GM12878 (cell line): ENCODE measurements around the gene OSM. TPM values are rescaled to one million over a fixed set of nuclear protein-coding genes. Genes with fewer than 3 reads are reported as not detected.

Experiments used
- ATAC-seq: fragments of 200-7000 bp; cut with Tn5 transposase; 3 replicates; pipeline ENCODE4 v1.9.1; 2020; ENCODE audit warnings: mild to moderate bottlenecking, moderate library complexity
- BruUV-seq: library from RNA; stranded (reverse); fragments of 400-500 nt; replicated peaks from 2 replicates; lab custom pipeline; 2021; lab: Mats Ljungman, UMichigan
- CTCF ChIA-PET: fragments of 300-600 bp; sonication (Branson Sonifier 250); formaldehyde crosslinking; extraction: SDS; loops from one replicate; lab custom pipeline; 2021; ENCODE audit warnings: inconsistent platforms; lab: Yijun Ruan, JAX
- POLR2A ChIA-PET: fragments of 350-600 bp; formaldehyde crosslinking; extraction: SDS; loops from one replicate; lab custom pipeline; 2021; ENCODE audit warnings: inconsistent platforms; lab: Charles Lee
- RAD21 ChIA-PET: fragments of 300-600 bp; sonication (Branson Sonifier 250); formaldehyde crosslinking; loops from one replicate; lab custom pipeline; 2023; ENCODE audit warnings: antibody characterized with exemption; ENCODE audit not compliant: unreplicated experiment; lab: Charles Lee
- SMC1A ChIA-PET: fragments of 300-600 bp; sonication (Branson Sonifier 250); formaldehyde crosslinking; loops from one replicate; lab custom pipeline; 2023; ENCODE audit not compliant: unreplicated experiment, uncharacterized antibody; lab: Charles Lee
- DNase-seq: peaks from one replicate; pipeline ENCODE4 v3.0.0-alpha.2; 2011; ENCODE audit warnings: low read depth, low spot score
- FAIRE-seq: peaks from 3 replicates; lab custom pipeline; 2011; peaks lifted over from hg19 to GRCh38; lab: Jason Lieb, UNC
- H2AFZ ChIP-seq: 2 replicates; pipeline ENCODE4 v1.6.0; 2011; ENCODE audit warnings: low read depth, low read length, control low read depth; ENCODE audit not compliant: control insufficient read depth
- H3K27ac ChIP-seq: 2 replicates; pipeline ENCODE4 v1.5.1; 2011; ENCODE audit warnings: control low read depth; ENCODE audit not compliant: control insufficient read depth, insufficient read depth
- H3K27me3 ChIP-seq, 2 experiments: replicated peaks in 1 of 2; 2 replicates each; pipeline versions ENCODE4 v1.6.0 to v1.6.1; 2011; ENCODE audit warnings: low read length in 1 of 2; ENCODE audit not compliant: control insufficient read depth in 2 of 2, insufficient read depth in 2 of 2
- H3K36me3 ChIP-seq, 2 experiments: 2 replicates each; pipeline ENCODE4 v1.5.1; 2011; ENCODE audit warnings: low read length in 1 of 2; ENCODE audit not compliant: control insufficient read depth in 2 of 2, insufficient read depth in 2 of 2
- H3K4me1 ChIP-seq: 2 replicates; pipeline ENCODE4 v1.6.1; 2011; ENCODE audit warnings: mild to moderate bottlenecking, low read length, moderate library complexity, mixed read lengths; ENCODE audit not compliant: control insufficient read depth, insufficient read depth
- H3K4me2 ChIP-seq: 2 replicates; pipeline ENCODE4 v1.6.0; 2011; ENCODE audit warnings: control low read depth; ENCODE audit not compliant: control insufficient read depth, insufficient read depth
- H3K4me3 ChIP-seq: fragments of 200-600 bp; sonication (generic); 2 replicates; pipeline ENCODE4 v1.5.1; 2016
- H3K79me2 ChIP-seq: 2 replicates; pipeline ENCODE4 v1.6.0; 2011; ENCODE audit warnings: low read length; ENCODE audit not compliant: control insufficient read depth, insufficient read depth
- H3K9ac ChIP-seq: 2 replicates; pipeline ENCODE4 v1.8.0; 2011; ENCODE audit warnings: low read length, control low read depth, mixed read lengths; ENCODE audit not compliant: control insufficient read depth, insufficient read depth
- H3K9me3 ChIP-seq: replicated peaks from 3 replicates; pipeline ENCODE4 v1.5.1; 2011; ENCODE audit warnings: mild to moderate bottlenecking, low read length; ENCODE audit not compliant: control insufficient read depth, insufficient read depth
- H4K20me1 ChIP-seq: 2 replicates; pipeline ENCODE4 v1.6.0; 2011; ENCODE audit not compliant: control insufficient read depth, insufficient read depth
- ASH2L ChIP-seq: fragments of 300-600, 200-600 bp; sonication (generic); IDR thresholded peaks from 2 replicates; pipeline ENCODE4 v1.6.1; 2017; ENCODE audit warnings: low read depth, mild to moderate bottlenecking, borderline replicate concordance
- ATF2 ChIP-seq: IDR thresholded peaks from 2 replicates; pipeline ENCODE4 v1.6.1; 2012; ENCODE audit warnings: low read length, inconsistent platforms
- BHLHE40 ChIP-seq, 2 experiments: fragments of 450-650 bp in 1 of 2; IDR thresholded peaks; 2 replicates each; pipeline ENCODE4 v1.6.1; 2011 to 2017; ENCODE audit warnings: low read depth in 2 of 2, borderline replicate concordance in 1 of 2, improper control_type of control experiment in 1 of 2, low read length in 1 of 2, mild to moderate bottlenecking in 1 of 2
- CBFB ChIP-seq: IDR thresholded peaks from 2 replicates; pipeline ENCODE4 v1.6.1; 2016; ENCODE audit warnings: antibody characterized with exemption, low read depth
- CBX3 ChIP-seq: fragments of 200-600 bp; sonication (generic); IDR thresholded peaks from 2 replicates; pipeline ENCODE4 v1.6.1; 2016; ENCODE audit warnings: low read depth, borderline replicate concordance
- IRF3 ChIP-seq: fragments of 450-650 bp; IDR thresholded peaks from 2 replicates; pipeline ENCODE4 v1.6.1; 2014; ENCODE audit warnings: mild to moderate bottlenecking
- PAX5 ChIP-seq: IDR thresholded peaks from 2 replicates; pipeline ENCODE4 v1.6.1; 2011; ENCODE audit warnings: low read depth, low read length, borderline replicate concordance
- RAD21 ChIP-seq: IDR thresholded peaks from 2 replicates; pipeline ENCODE4 v1.6.1; 2011; ENCODE audit warnings: mild to moderate bottlenecking, low read depth, low read length, moderate library complexity; ENCODE audit not compliant: insufficient read depth
- REST ChIP-seq: IDR thresholded peaks from 2 replicates; pipeline ENCODE4 v1.6.1; 2012; ENCODE audit warnings: mild to moderate bottlenecking, low read depth, low read length
- USF1 ChIP-seq: IDR thresholded peaks from 2 replicates; pipeline ENCODE4 v1.6.1; 2011; ENCODE audit warnings: borderline replicate concordance, low read depth, mild to moderate bottlenecking, moderate library complexity, mixed read lengths, low read length; ENCODE audit not compliant: insufficient read depth; ENCODE audit errors: extremely low read length
- ZNF24 ChIP-seq: fragments of 450-650 bp; IDR thresholded peaks from 2 replicates; pipeline ENCODE4 v1.6.1; 2017; ENCODE audit warnings: antibody characterized with exemption, mild to moderate bottlenecking
- WGBS: methylation state at CpG from one replicate; pipeline ENCODE4 v1.1.6; 2016; ENCODE audit warnings: low lambda C conversion rate; ENCODE audit not compliant: insufficient replicate concordance, insufficient coverage; ENCODE audit errors: missing lambda C conversion rate; 5-methylcytosine and 5-hydroxymethylcytosine counted together
- in situ Hi-C: fragments of 300-500 bp; cut with MboI; formaldehyde crosslinking; loops from 9 replicates; pipeline ENCODE4 v1.14.3; 2018; ENCODE audit warnings: mixed read lengths
- intact Hi-C: fragments of 100-400 bp; cut with micrococcal nuclease; formaldehyde crosslinking; loops from one replicate; pipeline ENCODE4 v1.14.2; 2022; ENCODE audit not compliant: unreplicated experiment
- polyA plus RNA-seq, 11 experiments: library from polyadenylated mRNA; depleted of rRNA in 4 of 11; unstranded in 6 of 11; stranded (reverse) in 5 of 11; fragments of >200 nt; fragmentation: Nextera tagmentation in 4 of 11; fragmentation: Illumina TruSeq in 1 of 11; extraction: Ambion mirVana in 4 of 11; extraction: Trizol in 1 of 11; gene quantifications; 1 replicate in 1 of 11; 2 replicates in 10 of 11; pipeline versions ENCODE4 v1.2.1 to v1.2.3, GENCODE V29; 2011 to 2016; ENCODE audit warnings: inconsistent platforms in 2 of 11, missing spikeins in 2 of 11, low read depth in 1 of 11
- total RNA-seq, 4 experiments: library from RNA; depleted of rRNA in 3 of 4; stranded (reverse); fragments of >200 nt in 3 of 4; fragmentation: Illumina TruSeq in 1 of 4; extraction: Trizol in 1 of 4; gene quantifications; 2 replicates each; pipeline versions ENCODE4 v1.2.1 to v1.2.3, GENCODE V29; 2013 to 2021

OSM gene
- total and polyA plus RNA-seq, 10 of the 15 experiments (the other 5 are each of a cell fraction or from before 2014, with no cell fraction given): 0.06 to 1.4 (median 0.59) TPM

GRCh38 chr22:30292069-30292970, 25.7 kb upstream of the OSM start:
- RAD21 ChIA-PET: interaction anchor here (2.0 to 6.2 kb wide), 4 partner anchors 9 to 97 kb away, joined by 5 to 277 read pairs (median 103); partner anchors contain the start of genes RNF215 and TBC1D10A
- no peak for TF ChIP-seq PAX5
- no peak for TF ChIP-seq REST
- no peak for TF ChIP-seq RAD21
- TF ChIP-seq CBX3: no peak
- TF ChIP-seq CBFB: no peak
- TF ChIP-seq IRF3: no peak
- no peak for TF ChIP-seq ATF2
- no peak for TF ChIP-seq ASH2L
- TF ChIP-seq ZNF24: no peak
- TF ChIP-seq BHLHE40 (IDR thresholded peaks at IDR 0.05; ENCODE audit: borderline replicate concordance in 1 of 2, low read depth in 2 of 2, low read length in 1 of 2): no peak
- TF ChIP-seq USF1: no peak

More at GRCh38 chr22:30292069-30292970, 25.7 kb upstream of the OSM start:
- H3K9ac ChIP-seq: no peak overlapping the region
- ATAC-seq (no peak), FAIRE-seq (no peak), DNase-seq (no peak)
- SMC1A ChIA-PET: interaction anchor here (6.7 to 7.9 kb wide), 2 partner anchors 14 to 34 kb away, joined by 84 to 100 read pairs; partner anchors contain the start of gene TBC1D10A
- no peak overlapping the region for H2AFZ ChIP-seq
- no peaks in the 10 kb centered on the region for H3K27me3 ChIP-seq
- 56% methylated on average over 14 of the region's 18 CpGs for WGBS
- H3K36me3 ChIP-seq: peaks cover 5 to 26% of the 10 kb centered on the region in 2 experiments; a peak in 3 of 4 replicates
- no TSS peak for BruUV-seq
- in situ Hi-C loops: no loop called here
- H3K4me2 ChIP-seq: no peak overlapping the region
- no peaks in the 10 kb centered on the region for H3K9me3 ChIP-seq
- H3K4me3 ChIP-seq: no peak overlapping the region
- CTCF ChIA-PET: interaction anchor here (0.6 to 10.5 kb wide), 3 partner anchors 16 to 93 kb away, joined by 3 to 436 read pairs (median 177); partner anchors contain the start of gene RNF215
- no peaks in the 10 kb centered on the region for H4K20me1 ChIP-seq
- no peaks in the 10 kb centered on the region for H3K79me2 ChIP-seq
- POLR2A ChIA-PET: no interaction called here
- peaks cover 25% of the 10 kb centered on the region for H3K4me1 ChIP-seq
- intact Hi-C loops: no loop called here
- no peak overlapping the region for H3K27ac ChIP-seq
